Head of caudate nucleus (tissue), 42 donors: ENCODE results near the gene GGT5.

Experiments
- DNase-seq, 42 donors: peaks; one replicate each; pipeline versions ENCODE4 v3.0.0 to v3.0.0-alpha.2; 2020 to 2021; ENCODE audit warnings: mixed read lengths in 7 of 42
- intact Hi-C: fragments of 100-400 bp; cut with DNase I; formaldehyde crosslinking; loops from one replicate; pipeline ENCODE4 v1.15.0; 2022

GGT5 gene

GRCh38 chr22:24178502-24179440, 66.1 kb downstream of the GGT5 start:
- peak in 21 of 42 donors; percentile 23 to 78 (median 51) for DNase-seq
- intact Hi-C loops, result no loop called here

DNA sequence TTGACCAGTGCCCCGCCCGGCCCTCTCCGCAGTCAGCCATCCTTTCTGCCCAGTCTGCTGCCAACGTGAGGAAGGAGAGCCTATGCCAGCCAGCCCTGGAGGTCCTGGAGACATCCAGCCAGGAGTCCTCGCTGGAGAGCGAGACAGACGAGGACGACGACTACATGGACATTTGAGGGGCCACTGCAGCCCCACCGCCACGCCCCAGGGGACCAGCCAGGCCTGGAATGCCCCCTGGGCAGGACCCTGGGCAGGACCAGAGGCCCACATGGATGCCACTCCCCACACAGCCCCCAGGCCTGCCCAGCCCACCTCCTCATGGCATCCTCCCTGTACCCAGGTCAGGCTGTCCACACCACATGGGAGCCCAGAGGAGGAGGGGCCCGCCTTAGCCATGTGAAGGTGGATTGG, 66.9 kb downstream of the GGT5 start:
- DNase-seq, result no peak
- intact Hi-C loops, result no loop called here

DNA sequence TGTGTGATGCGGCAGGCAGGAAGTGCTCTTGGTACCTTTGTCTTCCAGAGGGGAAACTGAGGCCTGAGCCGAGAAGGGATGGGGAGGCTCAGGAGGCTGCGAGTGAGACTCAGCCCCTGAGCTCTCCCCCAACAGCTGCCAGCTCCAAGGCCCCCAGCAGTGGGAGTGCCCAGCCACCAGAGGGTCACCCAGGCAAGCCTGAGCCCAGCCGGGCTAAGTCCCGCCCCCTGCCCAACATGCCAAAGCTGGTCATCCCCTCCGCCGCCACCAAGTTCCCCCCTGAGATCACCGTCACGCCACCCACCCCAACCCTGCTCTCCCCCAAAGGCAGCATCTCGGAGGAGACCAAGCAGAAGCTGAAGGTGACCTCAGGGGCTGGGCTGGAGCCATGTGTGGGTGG, 67.4 kb downstream of the GGT5 start:
- intact Hi-C loops, result no loop called here
- DNase-seq, result no peak

DNA sequence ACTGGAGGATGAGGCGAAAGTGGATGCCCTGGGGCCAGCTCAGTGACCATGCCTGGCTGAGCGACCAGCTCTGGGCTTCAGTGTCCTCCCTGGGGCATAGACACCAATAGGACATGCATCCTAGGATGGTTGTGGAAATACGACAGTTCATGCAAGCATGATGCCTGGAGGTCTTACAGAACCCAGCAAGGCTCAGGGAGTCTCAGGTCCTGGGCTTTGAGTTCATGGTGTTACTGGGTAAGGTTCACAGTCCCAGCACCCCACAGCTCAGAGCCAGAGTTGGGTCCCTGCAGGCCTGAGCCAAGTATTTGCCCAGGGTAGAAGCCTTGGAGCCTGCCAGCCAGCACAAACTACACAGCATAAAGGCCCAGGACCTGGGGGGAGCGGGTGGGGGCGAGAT, 67.8 kb downstream of the GGT5 start:
- no peak for DNase-seq
- intact Hi-C loops, result no loop called here

DNA sequence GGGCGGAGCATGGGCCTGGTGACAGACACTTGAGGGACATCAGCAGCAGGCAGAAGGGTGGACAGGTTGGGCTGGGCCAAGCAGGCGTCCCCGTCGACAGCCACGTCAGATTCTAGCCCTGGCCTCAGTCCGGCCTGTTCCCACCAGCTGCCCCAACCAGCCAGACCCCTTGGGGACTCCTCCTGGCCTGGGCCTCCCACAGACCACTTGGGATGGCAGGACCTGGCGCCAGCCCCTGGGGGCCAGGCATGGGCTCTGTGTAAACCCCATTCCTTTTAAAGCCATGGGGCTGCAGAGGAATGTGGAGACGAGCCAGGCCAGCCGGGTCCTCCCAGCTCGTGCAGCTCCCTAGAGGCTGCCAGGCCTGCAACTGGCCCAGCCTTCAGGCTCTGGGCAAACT, 68.3 kb downstream of the GGT5 start:
- DNase-seq, result no peak
- intact Hi-C loops, result no loop called here

- DNase-seq, result no peak
- intact Hi-C loops, result no loop called here
Measured at GRCh38 chr22:24176040-24176439, 68.8 kb downstream of the GGT5 start.

DNA sequence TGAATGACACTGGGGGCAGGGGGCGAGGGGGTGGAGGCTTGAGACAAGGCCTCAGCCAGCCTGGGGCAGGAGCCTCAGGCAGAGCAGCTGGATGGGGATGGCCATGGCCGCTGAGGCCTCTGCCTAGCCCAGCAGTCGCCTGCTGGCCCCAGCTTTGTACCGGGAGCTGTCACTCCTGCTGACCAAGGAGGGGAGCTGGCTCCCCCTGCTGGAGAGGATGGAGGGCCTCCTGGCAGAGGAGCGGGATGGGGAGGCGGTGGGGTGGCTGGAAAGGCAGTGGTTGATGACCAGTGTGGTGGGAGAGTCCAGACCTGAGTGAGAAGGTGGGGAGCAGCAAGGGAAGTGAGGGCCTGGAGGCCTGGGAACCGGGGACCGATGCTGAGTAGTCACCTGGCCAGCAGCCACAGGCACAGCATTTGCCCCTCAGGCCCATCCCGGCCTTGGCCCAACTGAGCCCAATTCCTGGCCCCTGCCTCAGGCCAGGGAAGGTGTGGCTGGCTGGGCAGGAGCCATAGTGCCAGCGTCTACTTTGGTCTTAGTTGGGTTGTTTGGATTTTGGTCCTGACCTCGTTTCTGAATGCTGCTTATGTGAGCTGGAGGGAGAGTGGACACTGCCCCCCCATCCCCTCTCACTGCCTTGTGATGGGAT, 69.6 kb downstream of the GGT5 start:
- peak; percentile 28 to 87 (median 74) for DNase-seq
- intact Hi-C loops, result no loop called here

- no peak for DNase-seq
- intact Hi-C loops, result no loop called here
Measured at GRCh38 chr22:24171822-24172221, 73.1 kb downstream of the GGT5 start.

- no peak for DNase-seq
- intact Hi-C loops, result no loop called here
Measured at GRCh38 chr22:24170632-24171031, 74.2 kb downstream of the GGT5 start.

- intact Hi-C loops, result no loop called here
- DNase-seq, result no peak
Measured at GRCh38 chr22:24170188-24170587, 74.7 kb downstream of the GGT5 start.
